ENCODE results near the gene RSPH9. TPM values are rescaled to one million over a fixed set of nuclear protein-coding genes. Genes with fewer than 3 reads are reported as not detected.

Gene RSPH9
- total and polyA plus RNA-seq, 5 donors from 2014 or later, result 0.15 to 1.4 (median 0.91) TPM

- Mint-ChIP-seq H3K9me3 (no peaks in the 10 kb centered on the region), H3K27ac (no peak overlapping the region), H3K36me3 (no peaks in the 10 kb centered on the region), H3K27me3 (peaks cover 42% of the 10 kb centered on the region), H3K4me3 (no peak overlapping the region), H3K4me1 (peaks cover 0 to 2% (median 0%) of the 10 kb centered on the region in 4 donors)
- DNase-seq (no peak), ATAC-seq (ENCODE audit: low read depth in 2 of 2) (no peak)
- no peak overlapping the region for H3K4me3 ChIP-seq (ENCODE audit: low read depth, low read length)
- H3K36me3 ChIP-seq (ENCODE audit: control insufficient read depth, insufficient read depth, low read length), result no peaks in the 10 kb centered on the region
- H3K9me3 ChIP-seq (ENCODE audit: control insufficient read depth in 2 of 2, low read length in 2 of 2), result no peaks in the 10 kb centered on the region
- peaks cover 12% of the 10 kb centered on the region for H3K27me3 ChIP-seq (ENCODE audit: control insufficient read depth, insufficient read depth, low read length)
- H3K4me1 ChIP-seq (ENCODE audit: control insufficient read depth, insufficient read depth, low read length, poor library complexity, severe bottlenecking), result no peaks in the 10 kb centered on the region
- H3K27ac ChIP-seq (ENCODE audit: insufficient read depth, low read length, poor library complexity, severe bottlenecking), result no peak overlapping the region
Measured at GRCh38 chr6:43707269-43707668, 62.4 kb downstream of the RSPH9 start.

GRCh38 chr6:43707767-43708166, 62.9 kb downstream of the RSPH9 start:
- Mint-ChIP-seq H3K4me1 (peaks cover 0 to 3% (median 0%) of the 10 kb centered on the region in 4 donors), H3K27me3 (peaks cover 37% of the 10 kb centered on the region), H3K27ac (no peak overlapping the region), H3K4me3 (no peak overlapping the region), H3K36me3 (no peaks in the 10 kb centered on the region), H3K9me3 (no peaks in the 10 kb centered on the region)
- H3K36me3 ChIP-seq (ENCODE audit: control insufficient read depth, insufficient read depth, low read length), result no peaks in the 10 kb centered on the region
- no peaks in the 10 kb centered on the region for H3K9me3 ChIP-seq (ENCODE audit: control insufficient read depth in 2 of 2, low read length in 2 of 2)
- H3K27me3 ChIP-seq (ENCODE audit: control insufficient read depth, insufficient read depth, low read length), result peaks cover 10% of the 10 kb centered on the region
- no peaks in the 10 kb centered on the region for H3K4me1 ChIP-seq (ENCODE audit: control insufficient read depth, insufficient read depth, low read length, poor library complexity, severe bottlenecking)
- DNase-seq (no peak), ATAC-seq (ENCODE audit: low read depth in 2 of 2) (no peak)
- H3K4me3 ChIP-seq (ENCODE audit: low read depth, low read length), result no peak overlapping the region
- no peak overlapping the region for H3K27ac ChIP-seq (ENCODE audit: insufficient read depth, low read length, poor library complexity, severe bottlenecking)

GRCh38 chr6:43708860-43709653, 64.2 kb downstream of the RSPH9 start:
- Mint-ChIP-seq H3K27ac (no peak overlapping the region), H3K4me3 (no peak overlapping the region)
- H3K4me3 ChIP-seq (ENCODE audit: low read depth, low read length), result no peak overlapping the region

GRCh38 chr6:43709654-43710303, 64.9 kb downstream of the RSPH9 start:
- Histone ChIP-seq H3K36me3 (ENCODE audit: control insufficient read depth, insufficient read depth, low read length) (no peaks in the 10 kb centered on the region), H3K27ac (ENCODE audit: insufficient read depth, low read length, poor library complexity, severe bottlenecking) (no peak overlapping the region), H3K4me3 (ENCODE audit: low read depth, low read length) (no peak overlapping the region), H3K9me3 (ENCODE audit: control insufficient read depth in 2 of 2, low read length in 2 of 2) (no peaks in the 10 kb centered on the region), H3K4me1 (ENCODE audit: control insufficient read depth, insufficient read depth, low read length, poor library complexity, severe bottlenecking) (no peaks in the 10 kb centered on the region), H3K27me3 (ENCODE audit: control insufficient read depth, insufficient read depth, low read length) (peaks cover 10% of the 10 kb centered on the region)
- ATAC-seq (ENCODE audit: low read depth in 2 of 2) (no peak), DNase-seq (no peak)
- no peak overlapping the region for H3K4me3 Mint-ChIP-seq
- H3K36me3 Mint-ChIP-seq, result no peaks in the 10 kb centered on the region
- no peak overlapping the region for H3K27ac Mint-ChIP-seq
- H3K27me3 Mint-ChIP-seq, result peaks cover 20% of the 10 kb centered on the region
- H3K4me1 Mint-ChIP-seq, result peaks cover 0 to 7% (median 4%) of the 10 kb centered on the region in 4 donors
- H3K9me3 Mint-ChIP-seq, result no peaks in the 10 kb centered on the region

More at GRCh38 chr6:43708860-43709653, 64.2 kb downstream of the RSPH9 start:
- Mint-ChIP-seq H3K9me3 (no peaks in the 10 kb centered on the region), H3K27me3 (peaks cover 26% of the 10 kb centered on the region), H3K36me3 (no peaks in the 10 kb centered on the region), H3K4me1 (peaks cover 0 to 7% (median 4%) of the 10 kb centered on the region in 4 donors)
- DNase-seq (no peak), ATAC-seq (ENCODE audit: low read depth in 2 of 2) (no peak)
- H3K27ac ChIP-seq (ENCODE audit: insufficient read depth, low read length, poor library complexity, severe bottlenecking), result no peak overlapping the region
- H3K4me1 ChIP-seq (ENCODE audit: control insufficient read depth, insufficient read depth, low read length, poor library complexity, severe bottlenecking), result no peaks in the 10 kb centered on the region
- no peaks in the 10 kb centered on the region for H3K9me3 ChIP-seq (ENCODE audit: control insufficient read depth in 2 of 2, low read length in 2 of 2)
- no peaks in the 10 kb centered on the region for H3K36me3 ChIP-seq (ENCODE audit: control insufficient read depth, insufficient read depth, low read length)
- peaks cover 10% of the 10 kb centered on the region for H3K27me3 ChIP-seq (ENCODE audit: control insufficient read depth, insufficient read depth, low read length)

GRCh38 chr6:43710576-43710975, 65.7 kb downstream of the RSPH9 start:
- DNase-seq (no peak), ATAC-seq (ENCODE audit: low read depth in 2 of 2) (no peak)
- no peak overlapping the region for H3K27ac Mint-ChIP-seq
- no peaks in the 10 kb centered on the region for H3K9me3 Mint-ChIP-seq
- no peaks in the 10 kb centered on the region for H3K4me1 ChIP-seq (ENCODE audit: control insufficient read depth, insufficient read depth, low read length, poor library complexity, severe bottlenecking)
- H3K9me3 ChIP-seq (ENCODE audit: control insufficient read depth in 2 of 2, low read length in 2 of 2), result no peaks in the 10 kb centered on the region
- peaks cover 13% of the 10 kb centered on the region for H3K27me3 Mint-ChIP-seq
- no peaks in the 10 kb centered on the region for H3K36me3 ChIP-seq (ENCODE audit: control insufficient read depth, insufficient read depth, low read length)
- no peaks in the 10 kb centered on the region for H3K36me3 Mint-ChIP-seq
- no peak overlapping the region for H3K27ac ChIP-seq (ENCODE audit: insufficient read depth, low read length, poor library complexity, severe bottlenecking)
- H3K4me3 ChIP-seq (ENCODE audit: low read depth, low read length), result no peak overlapping the region
- peaks cover 0 to 7% (median 4%) of the 10 kb centered on the region in 4 donors for H3K4me1 Mint-ChIP-seq
- peaks cover 10% of the 10 kb centered on the region for H3K27me3 ChIP-seq (ENCODE audit: control insufficient read depth, insufficient read depth, low read length)
- no peak overlapping the region for H3K4me3 Mint-ChIP-seq

GRCh38 chr6:43712579-43712978, 67.7 kb downstream of the RSPH9 start:
- peaks cover 6% of the 10 kb centered on the region for H3K27me3 Mint-ChIP-seq
- no peaks in the 10 kb centered on the region for H3K9me3 Mint-ChIP-seq
- no peak overlapping the region for H3K27ac Mint-ChIP-seq

GRCh38 chr6:43713643-43714310, 68.9 kb downstream of the RSPH9 start:
- no peak for ATAC-seq (ENCODE audit: low read depth in 2 of 2)
- H3K36me3 Mint-ChIP-seq, result no peaks in the 10 kb centered on the region

More at GRCh38 chr6:43712579-43712978, 67.7 kb downstream of the RSPH9 start:
- Histone ChIP-seq H3K4me1 (ENCODE audit: control insufficient read depth, insufficient read depth, low read length, poor library complexity, severe bottlenecking) (no peaks in the 10 kb centered on the region), H3K27me3 (ENCODE audit: control insufficient read depth, insufficient read depth, low read length) (peaks cover 3% of the 10 kb centered on the region), H3K36me3 (ENCODE audit: control insufficient read depth, insufficient read depth, low read length) (no peaks in the 10 kb centered on the region), H3K4me3 (ENCODE audit: low read depth, low read length) (no peak overlapping the region), H3K9me3 (ENCODE audit: control insufficient read depth in 2 of 2, low read length in 2 of 2) (no peaks in the 10 kb centered on the region), H3K27ac (ENCODE audit: insufficient read depth, low read length, poor library complexity, severe bottlenecking) (no peak overlapping the region)
- peaks cover 0 to 7% (median 4%) of the 10 kb centered on the region in 4 donors for H3K4me1 Mint-ChIP-seq
- no peak for ATAC-seq (ENCODE audit: low read depth in 2 of 2)
- no peak overlapping the region for H3K4me3 Mint-ChIP-seq
- no peak for DNase-seq
- no peaks in the 10 kb centered on the region for H3K36me3 Mint-ChIP-seq

More at GRCh38 chr6:43713643-43714310, 68.9 kb downstream of the RSPH9 start:
- peak overlapping the region in 1 of 4 donors; percentile 18 for H3K4me3 Mint-ChIP-seq
- no peak for DNase-seq
- H3K27me3 ChIP-seq (ENCODE audit: control insufficient read depth, insufficient read depth, low read length), result peaks cover 3% of the 10 kb centered on the region
- peaks cover 6% of the 10 kb centered on the region for H3K27me3 Mint-ChIP-seq
- H3K4me1 ChIP-seq (ENCODE audit: control insufficient read depth, insufficient read depth, low read length, poor library complexity, severe bottlenecking), result no peaks in the 10 kb centered on the region
- peak overlapping the region in 2 of 3 donors; percentile 10 to 52 for H3K27ac Mint-ChIP-seq
- no peak overlapping the region for H3K4me3 ChIP-seq (ENCODE audit: low read depth, low read length)
- no peaks in the 10 kb centered on the region for H3K36me3 ChIP-seq (ENCODE audit: control insufficient read depth, insufficient read depth, low read length)
- H3K9me3 Mint-ChIP-seq, result no peaks in the 10 kb centered on the region
- no peaks in the 10 kb centered on the region for H3K9me3 ChIP-seq (ENCODE audit: control insufficient read depth in 2 of 2, low read length in 2 of 2)
- H3K27ac ChIP-seq (ENCODE audit: insufficient read depth, low read length, poor library complexity, severe bottlenecking), result no peak overlapping the region
- H3K4me1 Mint-ChIP-seq, result peaks cover 0 to 7% (median 4%) of the 10 kb centered on the region in 4 donors

All from CD4-positive, CD25-positive, alpha-beta regulatory T cell (primary cell).